Adrenal gland (tissue), 12 donors: ENCODE measurements around the gene GRAMD1C. TPM values are rescaled to one million over a fixed set of nuclear protein-coding genes. Genes with fewer than 3 reads are reported as not detected.

Source experiments
- DNase-seq, 7 donors: peaks; one replicate each; pipeline ENCODE4 v3.0.0-alpha.2; 2019 to 2020
- H3K27ac ChIP-seq, 5 donors: fragments of 200-600 bp; sonication (generic) in 4 of 5; 1 replicate in 3 of 5; 2 replicates in 2 of 5; pipeline versions ENCODE4 v1.5.1 to v1.8.0; 2016 to 2020; ENCODE audit warnings: mild to moderate bottlenecking in 1 of 5
- H3K27me3 ChIP-seq: fragments of 200-600 bp; 2 replicates; pipeline ENCODE4 v1.8.0; 2021
- H3K36me3 ChIP-seq, 2 donors: fragments of 200-600 bp; replicated peaks in 1 of 2; 1 replicate in 1 of 2; 2 replicates in 1 of 2; pipeline versions ENCODE4 v1.5.1 to v1.8.0; 2018 to 2022
- H3K4me1 ChIP-seq, 2 donors: fragments of 200-600 bp; replicated peaks in 1 of 2; 1 replicate in 1 of 2; 2 replicates in 1 of 2; pipeline versions ENCODE4 v1.5.1 to v1.8.0; 2018 to 2021
- H3K4me3 ChIP-seq, 4 donors: fragments of 200-600 bp; sonication (generic) in 3 of 4; one replicate each; pipeline ENCODE4 v1.5.1; 2016 to 2018
- H3K9me3 ChIP-seq, 3 donors: fragments of 200-600 bp; sonication (generic) in 1 of 3; replicated peaks in 1 of 3; 1 replicate in 2 of 3; 2 replicates in 1 of 3; pipeline versions ENCODE4 v1.5.1 to v1.8.0; 2016 to 2021
- POLR2A ChIP-seq, 2 donors: fragments of 450-650 bp; IDR thresholded peaks; one replicate each; pipeline ENCODE4 v1.6.1; 2017; ENCODE audit warnings: antibody characterized with exemption in 2 of 2, mild to moderate bottlenecking in 2 of 2, moderate library complexity in 1 of 2
- WGBS, 4 donors: extraction: QIAGEN DNeasy Blood & Tissue Kit in 2 of 4; methylation state at CpG; one replicate each; pipeline versions ENCODE4 v1.1.5 to v1.1.7; 2013 to 2017; 5-methylcytosine and 5-hydroxymethylcytosine counted together
- intact Hi-C, 2 donors: fragments of 100-400 bp; cut with DNase I; formaldehyde crosslinking; loops; one replicate each; pipeline versions ENCODE4 v1.14.1 to v1.15.0; 2022 to 2023
- polyA plus RNA-seq, 3 donors: library from polyadenylated mRNA; stranded (reverse); fragments of 200-250 nt in 2 of 3; fragments of 350-450 nt in 1 of 3; fragmentation: Illumina TruSeq in 1 of 3; extraction: RNeasy Lipid Tissue Mini Kit (QIAGEN cat#74804) in 1 of 3; gene quantifications; one replicate each; pipeline ENCODE4 v1.2.3, GENCODE V29; 2013 to 2014
- total RNA-seq, 9 donors: library from RNA; depleted of rRNA in 4 of 9; stranded (reverse); fragments of >200 nt in 4 of 9; fragments of 120-200 nt in 1 of 9; fragmentation: NEBNext Ultra II Directional in 1 of 9; extraction: Animal tissue kit (Norgen Biotek cat#: 25700) in 1 of 9; gene quantifications; one replicate each; pipeline versions ENCODE4 v1.1.0 to v1.2.4, GENCODE V29; 2013 to 2023
- TF ChIP-seq, protein P1 (sequence below), 6 experiments: fragments of 450-650 bp in 4 of 6; fragments of 200-600 bp in 2 of 6; sonication (generic) in 1 of 6; IDR thresholded peaks; 1 replicate in 5 of 6; 2 replicates in 1 of 6; pipeline versions ENCODE4 v1.5.1 to v1.8.0; 2016 to 2021; ENCODE audit warnings: antibody characterized with exemption in 6 of 6, mild to moderate bottlenecking in 2 of 6, moderate library complexity in 1 of 6
- donor health status: healthy with polysubstance abuse.
- donor health status: Bipolar disorder and iron deficiency.
- donor health status: DM: yes; HTN: yes; CAD: no.
- donor health status: DM: no; HTN: no; CAD: no.
- donor health status: DM: no; HTN: no; CAD: no.
- donor health status: DM: yes; HTN: yes; CAD: no.

GRAMD1C gene
- total and polyA plus RNA-seq, 12 donors, result 1.4 to 12.6 (median 4.6) TPM

- Histone ChIP-seq H3K4me1 (no peaks in the 10 kb centered on the region), H3K27ac (no peak overlapping the region), H3K4me3 (no peak overlapping the region), H3K36me3 (no peaks in the 10 kb centered on the region), H3K9me3 (no peaks in the 10 kb centered on the region), H3K27me3 (no peaks in the 10 kb centered on the region)
- 64 to 88% (median 81%) methylated on average over 4 of the region's 4 CpGs for WGBS, 4 donors
- DNase-seq, result no peak
- TF ChIP-seq, protein P1, sequence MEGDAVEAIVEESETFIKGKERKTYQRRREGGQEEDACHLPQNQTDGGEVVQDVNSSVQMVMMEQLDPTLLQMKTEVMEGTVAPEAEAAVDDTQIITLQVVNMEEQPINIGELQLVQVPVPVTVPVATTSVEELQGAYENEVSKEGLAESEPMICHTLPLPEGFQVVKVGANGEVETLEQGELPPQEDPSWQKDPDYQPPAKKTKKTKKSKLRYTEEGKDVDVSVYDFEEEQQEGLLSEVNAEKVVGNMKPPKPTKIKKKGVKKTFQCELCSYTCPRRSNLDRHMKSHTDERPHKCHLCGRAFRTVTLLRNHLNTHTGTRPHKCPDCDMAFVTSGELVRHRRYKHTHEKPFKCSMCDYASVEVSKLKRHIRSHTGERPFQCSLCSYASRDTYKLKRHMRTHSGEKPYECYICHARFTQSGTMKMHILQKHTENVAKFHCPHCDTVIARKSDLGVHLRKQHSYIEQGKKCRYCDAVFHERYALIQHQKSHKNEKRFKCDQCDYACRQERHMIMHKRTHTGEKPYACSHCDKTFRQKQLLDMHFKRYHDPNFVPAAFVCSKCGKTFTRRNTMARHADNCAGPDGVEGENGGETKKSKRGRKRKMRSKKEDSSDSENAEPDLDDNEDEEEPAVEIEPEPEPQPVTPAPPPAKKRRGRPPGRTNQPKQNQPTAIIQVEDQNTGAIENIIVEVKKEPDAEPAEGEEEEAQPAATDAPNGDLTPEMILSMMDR (IDR thresholded peaks at IDR 0.05), result no peak
- no peak for TF ChIP-seq POLR2A (IDR thresholded peaks at IDR 0.05)
- intact Hi-C loops, result no loop called here
Measured at GRCh38 chr3:113867506-113867905, 28.9 kb downstream of the GRAMD1C start.

GRCh38 chr3:113873293-113873692 lies 34.7 kb downstream of the GRAMD1C start:
- 92 to 98% (median 96%) methylated on average over 6 of the region's 6 CpGs for WGBS, 4 donors
- no peak for DNase-seq
- Histone ChIP-seq H3K36me3 (no peaks in the 10 kb centered on the region), H3K27me3 (no peaks in the 10 kb centered on the region), H3K4me1 (no peaks in the 10 kb centered on the region), H3K27ac (no peak overlapping the region), H3K9me3 (no peaks in the 10 kb centered on the region), H3K4me3 (no peak overlapping the region)
- intact Hi-C loops, result no loop called here
- TF ChIP-seq, protein P1 (IDR thresholded peaks at IDR 0.05), result no peak
- TF ChIP-seq POLR2A (IDR thresholded peaks at IDR 0.05), result no peak

- Histone ChIP-seq H3K9me3 (no peaks in the 10 kb centered on the region), H3K27me3 (no peaks in the 10 kb centered on the region), H3K27ac (no peak overlapping the region), H3K4me1 (no peaks in the 10 kb centered on the region), H3K4me3 (no peak overlapping the region), H3K36me3 (no peaks in the 10 kb centered on the region)
- no peak for DNase-seq
- WGBS, 4 donors, result 95 to 98% (median 97%) methylated on average over 4 of the region's 4 CpGs
- TF ChIP-seq, protein P1 (IDR thresholded peaks at IDR 0.05), result no peak
- no peak for TF ChIP-seq POLR2A (IDR thresholded peaks at IDR 0.05)
- intact Hi-C loops, result no loop called here
Measured at GRCh38 chr3:113873814-113874526, 35.4 kb downstream of the GRAMD1C start.

DNA sequence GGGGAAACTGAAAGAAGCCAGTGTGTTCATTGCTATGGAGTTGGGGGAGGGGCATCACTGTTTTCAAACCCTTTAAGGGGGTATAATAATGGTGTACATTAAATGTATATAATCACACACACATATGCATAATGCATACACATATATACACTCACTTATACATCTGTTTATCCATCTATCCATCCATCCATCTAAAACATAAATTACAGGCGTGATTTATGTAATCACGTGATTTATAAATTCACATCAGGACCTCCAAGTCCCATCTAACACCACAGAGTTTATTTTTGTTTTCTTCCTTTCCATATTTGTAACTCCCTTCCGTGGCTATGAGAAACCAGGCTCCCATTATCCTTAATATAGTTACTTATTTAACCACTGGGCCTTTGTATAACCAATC lies 39.8 kb downstream of the GRAMD1C start:
- Histone ChIP-seq H3K4me3 (no peak overlapping the region), H3K9me3 (no peaks in the 10 kb centered on the region), H3K27me3 (no peaks in the 10 kb centered on the region), H3K27ac (no peak overlapping the region), H3K4me1 (no peaks in the 10 kb centered on the region), H3K36me3 (no peaks in the 10 kb centered on the region)
- intact Hi-C loops, result no loop called here
- TF ChIP-seq, protein P1 (IDR thresholded peaks at IDR 0.05), result no peak
- TF ChIP-seq POLR2A (IDR thresholded peaks at IDR 0.05), result no peak
- DNase-seq, result no peak
- WGBS, 4 donors, result 90 to 94% (median 92%) methylated on average over 3 of the region's 3 CpGs
